GM12874 (cell line): ENCODE results near the gene PRKD3.

Experiments used
- TF ChIP-seq, protein P1 (sequence below): IDR thresholded peaks from 2 replicates; pipeline ENCODE4 v1.5.1; 2011; ENCODE audit warnings: low read depth, mild to moderate bottlenecking, control low read depth, low read length, moderate library complexity; ENCODE audit not compliant: insufficient read depth

The PRKD3 gene

GRCh38 chr2:37322368-37322767, 2.3 kb downstream of the PRKD3 start:
- TF ChIP-seq, protein P1, sequence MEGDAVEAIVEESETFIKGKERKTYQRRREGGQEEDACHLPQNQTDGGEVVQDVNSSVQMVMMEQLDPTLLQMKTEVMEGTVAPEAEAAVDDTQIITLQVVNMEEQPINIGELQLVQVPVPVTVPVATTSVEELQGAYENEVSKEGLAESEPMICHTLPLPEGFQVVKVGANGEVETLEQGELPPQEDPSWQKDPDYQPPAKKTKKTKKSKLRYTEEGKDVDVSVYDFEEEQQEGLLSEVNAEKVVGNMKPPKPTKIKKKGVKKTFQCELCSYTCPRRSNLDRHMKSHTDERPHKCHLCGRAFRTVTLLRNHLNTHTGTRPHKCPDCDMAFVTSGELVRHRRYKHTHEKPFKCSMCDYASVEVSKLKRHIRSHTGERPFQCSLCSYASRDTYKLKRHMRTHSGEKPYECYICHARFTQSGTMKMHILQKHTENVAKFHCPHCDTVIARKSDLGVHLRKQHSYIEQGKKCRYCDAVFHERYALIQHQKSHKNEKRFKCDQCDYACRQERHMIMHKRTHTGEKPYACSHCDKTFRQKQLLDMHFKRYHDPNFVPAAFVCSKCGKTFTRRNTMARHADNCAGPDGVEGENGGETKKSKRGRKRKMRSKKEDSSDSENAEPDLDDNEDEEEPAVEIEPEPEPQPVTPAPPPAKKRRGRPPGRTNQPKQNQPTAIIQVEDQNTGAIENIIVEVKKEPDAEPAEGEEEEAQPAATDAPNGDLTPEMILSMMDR = no peak

DNA sequence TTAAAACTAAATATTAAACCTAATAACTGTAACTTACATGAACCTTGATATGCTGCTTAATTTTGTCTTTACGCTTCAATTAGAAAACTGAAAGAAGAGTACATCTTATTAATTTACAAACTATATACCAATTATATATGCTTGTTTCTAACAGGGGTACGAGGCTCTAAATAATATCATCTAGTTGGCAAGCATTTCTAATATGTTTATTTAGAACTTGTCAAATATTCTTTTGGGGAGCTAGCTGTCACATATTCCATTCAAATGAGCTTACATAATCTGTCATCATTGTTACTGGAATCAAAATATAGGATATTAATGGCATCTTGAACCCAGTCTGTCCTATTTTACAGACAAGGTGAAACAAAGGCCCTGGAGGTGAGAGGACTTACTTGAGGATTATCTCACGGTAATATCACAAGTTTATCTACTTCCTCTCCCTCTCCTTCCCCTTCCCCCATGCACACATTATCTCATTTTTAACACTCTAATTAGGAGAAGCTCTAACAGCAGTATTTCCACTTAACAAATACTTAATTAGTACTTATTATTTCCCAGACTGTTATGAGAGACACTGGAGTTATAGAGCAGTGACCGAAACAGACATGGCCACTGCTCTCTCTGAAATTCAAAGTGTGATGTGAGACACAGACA, 3.5 kb downstream of the PRKD3 start:
- TF ChIP-seq, protein P1 = no peak

GRCh38 chr2:37319754-37320609, 4.7 kb downstream of the PRKD3 start:
- TF ChIP-seq, protein P1 = no peak

GRCh38 chr2:37318401-37318800, 6.2 kb downstream of the PRKD3 start:
- TF ChIP-seq, protein P1 = no peak

- TF ChIP-seq, protein P1 = no peak
Observed at GRCh38 chr2:37317746-37318145, 6.9 kb downstream of the PRKD3 start.

- TF ChIP-seq, protein P1 = no peak
Observed at GRCh38 chr2:37316181-37316580, 8.5 kb downstream of the PRKD3 start.

- TF ChIP-seq, protein P1 = no peak
Observed at GRCh38 chr2:37315364-37315763, 9.3 kb downstream of the PRKD3 start.
